SK-N-SH treated with all-trans-retinoic acid at 6 μM for 48 hours (cell line): ENCODE results near the gene FNDC4.

ENCODE experiments used
- ATAC-seq: fragments of 200-7000 bp; cut with Tn5 transposase; 3 replicates; pipeline ENCODE4 v1.9.1; 2020; ENCODE audit warnings: mild to moderate bottlenecking, moderate library complexity
- ARNTL ChIP-seq: fragments of 450-650 bp; formaldehyde crosslinking; IDR thresholded peaks from 2 replicates; pipeline ENCODE4 v1.5.0; 2020; ENCODE audit warnings: low read depth, mild to moderate bottlenecking, moderate library complexity, borderline replicate concordance
- BACH2 ChIP-seq: fragments of 250-450 bp; sonication (Bioruptor Pico); IDR thresholded peaks from 2 replicates; pipeline ENCODE4 v1.9.0; 2021; ENCODE audit warnings: mild to moderate bottlenecking, borderline replicate concordance
- CSDC2 ChIP-seq: fragments of 250-450 bp; sonication (Bioruptor Pico); IDR thresholded peaks from 2 replicates; pipeline ENCODE4 v1.5.0; 2020; ENCODE audit warnings: mild to moderate bottlenecking, moderate library complexity
- ESRRG ChIP-seq: fragments of 250-450 bp; sonication (Bioruptor Pico); IDR thresholded peaks from 2 replicates; pipeline ENCODE4 v1.6.1; 2021; ENCODE audit warnings: mild to moderate bottlenecking
- GLIS3 ChIP-seq: fragments of 250-450 bp; sonication (Bioruptor Pico); IDR thresholded peaks from 2 replicates; pipeline ENCODE4 v1.5.0; 2020; ENCODE audit warnings: mild to moderate bottlenecking, moderate library complexity
- OSR1 ChIP-seq: fragments of 250-450 bp; sonication (Bioruptor Pico); IDR thresholded peaks from 2 replicates; pipeline ENCODE4 v1.8.0; 2022; ENCODE audit warnings: moderate library complexity, mild to moderate bottlenecking, inconsistent platforms
- PPARA ChIP-seq: fragments of 250-450 bp; sonication (Bioruptor Pico); IDR thresholded peaks from 2 replicates; pipeline ENCODE4 v1.5.0; 2020; ENCODE audit warnings: mild to moderate bottlenecking, borderline replicate concordance
- RARB ChIP-seq: fragments of 250-450 bp; sonication (Bioruptor Pico); IDR thresholded peaks from 2 replicates; pipeline ENCODE4 v1.8.0; 2021; ENCODE audit warnings: mild to moderate bottlenecking, moderate library complexity
- SNAI2 ChIP-seq: fragments of 250-450 bp; sonication (Bioruptor Pico); IDR thresholded peaks from 2 replicates; pipeline ENCODE4 v1.5.0; 2020; ENCODE audit warnings: mild to moderate bottlenecking, moderate library complexity
- TCF4 ChIP-seq: fragments of 250-450 bp; sonication (Bioruptor Pico); IDR thresholded peaks from 2 replicates; pipeline ENCODE4 v1.8.0; 2021; ENCODE audit warnings: mild to moderate bottlenecking, moderate library complexity, borderline replicate concordance
- TOX ChIP-seq: fragments of 250-450 bp; sonication (Bioruptor Pico); IDR thresholded peaks from 2 replicates; pipeline ENCODE4 v1.8.0; 2021; ENCODE audit warnings: mild to moderate bottlenecking, moderate library complexity, borderline replicate concordance
- ZC3H10 ChIP-seq: fragments of 250-450 bp; sonication (Bioruptor Pico); IDR thresholded peaks from 2 replicates; pipeline ENCODE4 v1.5.1; 2021; ENCODE audit warnings: mild to moderate bottlenecking, moderate library complexity
- ZFP3 ChIP-seq: fragments of 250-450 bp; sonication (Bioruptor Pico); IDR thresholded peaks from 2 replicates; pipeline ENCODE4 v1.5.0; 2020; ENCODE audit warnings: mild to moderate bottlenecking, moderate library complexity
- ZFP30 ChIP-seq: fragments of 450-650 bp; formaldehyde crosslinking; IDR thresholded peaks from 2 replicates; pipeline ENCODE4 v1.5.0; 2022; ENCODE audit warnings: mild to moderate bottlenecking, moderate library complexity
- ZNF565 ChIP-seq: fragments of 450-650 bp; formaldehyde crosslinking; conservative IDR thresholded peaks from 2 replicates; pipeline ENCODE4 v1.5.0; 2020; ENCODE audit warnings: low read depth, mild to moderate bottlenecking, moderate library complexity
- ZNF70 ChIP-seq: fragments of 450-650 bp; formaldehyde crosslinking; IDR thresholded peaks from 2 replicates; pipeline ENCODE4 v1.5.0; 2020; ENCODE audit warnings: mild to moderate bottlenecking, moderate library complexity
- ZNF8 ChIP-seq: fragments of 450-650 bp; formaldehyde crosslinking; IDR thresholded peaks from 2 replicates; pipeline ENCODE4 v1.5.0; 2020; ENCODE audit warnings: mild to moderate bottlenecking, moderate library complexity
- TF ChIP-seq, protein P1 (sequence below): fragments of 250-450 bp; sonication (Bioruptor Pico); IDR thresholded peaks from 2 replicates; pipeline ENCODE4 v1.8.0; 2021; ENCODE audit warnings: low read depth, mild to moderate bottlenecking, moderate library complexity, borderline replicate concordance
- TF ChIP-seq, protein P2 (sequence below): fragments of 250-450 bp; sonication (Bioruptor Pico); IDR thresholded peaks from 2 replicates; pipeline ENCODE4 v1.5.1; 2020; ENCODE audit warnings: low read depth, mild to moderate bottlenecking, moderate library complexity
- TF ChIP-seq, protein P3 (sequence below): fragments of 250-450 bp; sonication (Bioruptor Pico); IDR thresholded peaks from 2 replicates; pipeline ENCODE4 v1.8.0; 2020; ENCODE audit warnings: mild to moderate bottlenecking, moderate library complexity, borderline replicate concordance
- TF ChIP-seq, protein P4 (sequence below): fragments of 250-450 bp; sonication (Bioruptor Pico); IDR thresholded peaks from 2 replicates; pipeline ENCODE4 v1.5.0; 2020; ENCODE audit warnings: mild to moderate bottlenecking, moderate library complexity

The FNDC4 gene

DNA sequence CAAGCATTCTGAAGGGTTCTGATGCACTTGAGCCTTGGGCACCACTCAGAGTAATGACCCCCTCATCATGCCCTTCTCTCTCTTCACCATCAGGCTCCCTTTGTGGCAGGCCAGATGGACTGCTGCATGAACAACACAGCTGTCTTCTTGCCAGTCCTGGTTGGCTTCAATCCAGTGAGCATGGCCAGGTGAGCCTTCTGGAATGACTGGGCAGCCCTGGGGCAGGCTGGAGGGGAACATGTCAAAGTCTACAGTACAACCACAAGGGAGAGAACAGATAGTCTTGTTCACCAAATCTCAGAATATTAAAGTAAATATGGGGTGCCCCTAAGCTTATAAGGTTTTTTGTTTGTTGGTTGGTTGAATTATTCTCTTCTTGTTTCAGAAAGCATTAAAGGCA lies 6.0 kb upstream of the FNDC4 start:
- no peak for ATAC-seq
- TF ChIP-seq CSDC2 (CRISPR knock-in tag) (no peak), BACH2 (CRISPR knock-in tag) (no peak), ZNF70 (CRISPR knock-in tag) (no peak), ARNTL (CRISPR knock-in tag) (no peak), OSR1 (CRISPR knock-in tag) (no peak)
- TF ChIP-seq, protein P1, sequence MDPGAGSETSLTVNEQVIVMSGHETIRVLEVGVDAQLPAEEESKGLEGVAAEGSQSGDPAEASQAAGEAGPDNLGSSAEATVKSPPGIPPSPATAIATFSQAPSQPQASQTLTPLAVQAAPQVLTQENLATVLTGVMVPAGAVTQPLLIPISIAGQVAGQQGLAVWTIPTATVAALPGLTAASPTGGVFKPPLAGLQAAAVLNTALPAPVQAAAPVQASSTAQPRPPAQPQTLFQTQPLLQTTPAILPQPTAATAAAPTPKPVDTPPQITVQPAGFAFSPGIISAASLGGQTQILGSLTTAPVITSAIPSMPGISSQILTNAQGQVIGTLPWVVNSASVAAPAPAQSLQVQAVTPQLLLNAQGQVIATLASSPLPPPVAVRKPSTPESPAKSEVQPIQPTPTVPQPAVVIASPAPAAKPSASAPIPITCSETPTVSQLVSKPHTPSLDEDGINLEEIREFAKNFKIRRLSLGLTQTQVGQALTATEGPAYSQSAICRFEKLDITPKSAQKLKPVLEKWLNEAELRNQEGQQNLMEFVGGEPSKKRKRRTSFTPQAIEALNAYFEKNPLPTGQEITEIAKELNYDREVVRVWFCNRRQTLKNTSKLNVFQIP = no peak
- TF ChIP-seq, all 23 proteins: peak for 0

DNA sequence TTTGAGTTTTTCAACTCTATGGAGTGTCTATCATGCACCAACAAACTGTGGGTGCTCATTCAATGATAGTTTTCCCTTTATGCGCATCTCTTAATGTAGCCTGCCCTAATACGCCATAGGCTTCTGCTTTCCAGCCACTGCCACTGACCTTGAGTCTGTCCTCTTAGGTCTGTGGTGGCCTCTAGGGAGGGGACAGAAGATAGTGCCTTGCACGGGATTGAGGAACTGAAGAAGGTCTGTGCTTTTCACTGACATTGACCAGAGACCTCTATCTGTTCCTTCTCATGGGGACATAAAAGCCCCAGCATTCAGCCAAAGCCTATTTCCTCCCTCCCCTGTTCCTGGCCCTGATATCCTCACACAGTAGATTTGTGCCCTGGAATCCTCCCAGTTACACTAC lies 4.0 kb upstream of the FNDC4 start:
- TF ChIP-seq, protein P2, sequence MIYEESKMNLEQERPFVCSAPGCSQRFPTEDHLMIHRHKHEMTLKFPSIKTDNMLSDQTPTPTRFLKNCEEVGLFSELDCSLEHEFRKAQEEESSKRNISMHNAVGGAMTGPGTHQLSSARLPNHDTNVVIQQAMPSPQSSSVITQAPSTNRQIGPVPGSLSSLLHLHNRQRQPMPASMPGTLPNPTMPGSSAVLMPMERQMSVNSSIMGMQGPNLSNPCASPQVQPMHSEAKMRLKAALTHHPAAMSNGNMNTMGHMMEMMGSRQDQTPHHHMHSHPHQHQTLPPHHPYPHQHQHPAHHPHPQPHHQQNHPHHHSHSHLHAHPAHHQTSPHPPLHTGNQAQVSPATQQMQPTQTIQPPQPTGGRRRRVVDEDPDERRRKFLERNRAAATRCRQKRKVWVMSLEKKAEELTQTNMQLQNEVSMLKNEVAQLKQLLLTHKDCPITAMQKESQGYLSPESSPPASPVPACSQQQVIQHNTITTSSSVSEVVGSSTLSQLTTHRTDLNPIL (CRISPR knock-in tag) = no peak
- TF ChIP-seq TCF4 (CRISPR knock-in tag) = no peak
- TF ChIP-seq PPARA = no peak
- no peak for TF ChIP-seq ZNF8
- ATAC-seq = no peak

DNA sequence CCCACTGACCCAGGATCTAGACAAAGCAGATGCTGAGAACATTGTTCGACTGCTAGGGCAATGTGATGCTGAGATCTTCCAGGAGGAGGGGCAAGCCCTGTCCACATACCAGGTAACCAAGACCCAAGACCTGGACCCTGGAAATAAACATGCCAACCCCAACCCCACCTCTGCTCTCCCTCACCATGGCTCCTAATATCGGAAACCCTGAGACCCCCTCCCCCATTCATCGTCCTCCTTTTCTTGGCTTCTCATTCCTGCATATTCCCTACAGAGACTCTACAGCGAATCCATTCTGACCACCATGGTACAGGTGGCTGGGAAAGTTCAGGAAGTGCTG lies 2.3 kb upstream of the FNDC4 start:
- ATAC-seq = no peak
- no peak for TF ChIP-seq ZFP3 (CRISPR knock-in tag)
- TF ChIP-seq, protein P2 (CRISPR knock-in tag) = no peak
- TF ChIP-seq GLIS3 (CRISPR knock-in tag) = no peak
- no peak for TF ChIP-seq ZFP30 (CRISPR knock-in tag)
- TF ChIP-seq ZNF70 (CRISPR knock-in tag) = no peak
- no peak for TF ChIP-seq ZNF565 (CRISPR knock-in tag)
- TF ChIP-seq PPARA = no peak
- TF ChIP-seq, protein P3, sequence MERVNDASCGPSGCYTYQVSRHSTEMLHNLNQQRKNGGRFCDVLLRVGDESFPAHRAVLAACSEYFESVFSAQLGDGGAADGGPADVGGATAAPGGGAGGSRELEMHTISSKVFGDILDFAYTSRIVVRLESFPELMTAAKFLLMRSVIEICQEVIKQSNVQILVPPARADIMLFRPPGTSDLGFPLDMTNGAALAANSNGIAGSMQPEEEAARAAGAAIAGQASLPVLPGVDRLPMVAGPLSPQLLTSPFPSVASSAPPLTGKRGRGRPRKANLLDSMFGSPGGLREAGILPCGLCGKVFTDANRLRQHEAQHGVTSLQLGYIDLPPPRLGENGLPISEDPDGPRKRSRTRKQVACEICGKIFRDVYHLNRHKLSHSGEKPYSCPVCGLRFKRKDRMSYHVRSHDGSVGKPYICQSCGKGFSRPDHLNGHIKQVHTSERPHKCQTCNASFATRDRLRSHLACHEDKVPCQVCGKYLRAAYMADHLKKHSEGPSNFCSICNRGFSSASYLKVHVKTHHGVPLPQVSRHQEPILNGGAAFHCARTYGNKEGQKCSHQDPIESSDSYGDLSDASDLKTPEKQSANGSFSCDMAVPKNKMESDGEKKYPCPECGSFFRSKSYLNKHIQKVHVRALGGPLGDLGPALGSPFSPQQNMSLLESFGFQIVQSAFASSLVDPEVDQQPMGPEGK (CRISPR knock-in tag) = no peak
- no peak for TF ChIP-seq ESRRG
- no peak for TF ChIP-seq ZC3H10 (CRISPR knock-in tag)
- no peak for TF ChIP-seq ARNTL (CRISPR knock-in tag)
- TF ChIP-seq CSDC2 (CRISPR knock-in tag) = no peak
- TF ChIP-seq OSR1 (CRISPR knock-in tag) = no peak
- no peak for TF ChIP-seq RARB (CRISPR knock-in tag)
- TF ChIP-seq TOX (CRISPR knock-in tag) = no peak
- TF ChIP-seq, protein P1 = no peak

DNA sequence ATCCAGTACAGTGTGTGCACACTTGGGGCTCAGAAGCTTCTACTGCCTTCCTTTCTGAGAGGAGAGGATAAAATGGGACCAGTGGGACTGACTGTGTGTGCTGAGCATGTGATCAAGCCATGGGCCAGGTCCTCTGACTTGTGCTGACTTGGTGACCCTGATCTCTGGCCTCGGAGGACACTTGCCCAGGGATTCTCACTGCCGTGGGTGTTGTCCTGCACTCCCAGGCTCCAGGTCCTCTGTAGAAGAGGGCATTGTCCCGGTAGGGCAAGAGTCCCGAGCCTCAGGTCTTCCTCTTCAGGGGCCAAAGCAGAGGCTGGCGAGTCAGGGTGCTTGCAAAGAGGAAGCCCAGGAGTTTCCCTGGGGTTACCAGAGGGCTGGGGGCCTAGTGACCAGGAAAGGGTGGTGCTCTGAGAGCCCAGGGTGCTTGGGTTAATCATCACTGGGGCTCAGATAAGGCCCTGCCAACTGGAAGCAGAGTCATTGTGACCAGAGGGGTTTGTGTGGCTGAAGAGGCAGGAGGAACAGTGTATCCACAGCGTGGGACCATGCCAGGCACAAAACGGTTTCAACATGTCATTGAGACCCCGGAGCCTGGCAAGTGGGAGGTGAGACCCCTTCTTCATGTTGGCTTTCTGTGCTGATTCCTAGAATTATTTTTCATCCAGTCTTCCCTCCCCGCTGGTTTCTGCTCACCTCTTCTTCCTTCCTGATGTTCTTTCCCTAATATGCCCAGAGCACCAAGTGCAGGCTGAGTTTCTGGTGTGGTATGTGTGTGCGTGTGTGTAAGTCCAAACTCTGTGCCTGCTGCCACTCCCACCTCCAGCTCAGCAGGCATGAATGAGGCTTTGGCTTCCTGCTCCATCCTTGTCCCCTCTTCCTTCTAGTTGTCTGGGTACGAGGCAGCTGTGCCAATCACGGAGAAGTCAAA lies 1.6 kb upstream of the FNDC4 start, which contains the start of gene GCKR:
TSS of gene GCKR (plus strand) at position 483 of the 931 bp plus-strand sequence. CDS start at position 549, 66 bp downstream.
- TF ChIP-seq TCF4 (CRISPR knock-in tag) (no peak), SNAI2 (CRISPR knock-in tag) (no peak), GLIS3 (CRISPR knock-in tag) (no peak), ZFP3 (CRISPR knock-in tag) (no peak), ZC3H10 (CRISPR knock-in tag) (no peak), ZNF70 (CRISPR knock-in tag) (no peak)
- TF ChIP-seq, protein P4, sequence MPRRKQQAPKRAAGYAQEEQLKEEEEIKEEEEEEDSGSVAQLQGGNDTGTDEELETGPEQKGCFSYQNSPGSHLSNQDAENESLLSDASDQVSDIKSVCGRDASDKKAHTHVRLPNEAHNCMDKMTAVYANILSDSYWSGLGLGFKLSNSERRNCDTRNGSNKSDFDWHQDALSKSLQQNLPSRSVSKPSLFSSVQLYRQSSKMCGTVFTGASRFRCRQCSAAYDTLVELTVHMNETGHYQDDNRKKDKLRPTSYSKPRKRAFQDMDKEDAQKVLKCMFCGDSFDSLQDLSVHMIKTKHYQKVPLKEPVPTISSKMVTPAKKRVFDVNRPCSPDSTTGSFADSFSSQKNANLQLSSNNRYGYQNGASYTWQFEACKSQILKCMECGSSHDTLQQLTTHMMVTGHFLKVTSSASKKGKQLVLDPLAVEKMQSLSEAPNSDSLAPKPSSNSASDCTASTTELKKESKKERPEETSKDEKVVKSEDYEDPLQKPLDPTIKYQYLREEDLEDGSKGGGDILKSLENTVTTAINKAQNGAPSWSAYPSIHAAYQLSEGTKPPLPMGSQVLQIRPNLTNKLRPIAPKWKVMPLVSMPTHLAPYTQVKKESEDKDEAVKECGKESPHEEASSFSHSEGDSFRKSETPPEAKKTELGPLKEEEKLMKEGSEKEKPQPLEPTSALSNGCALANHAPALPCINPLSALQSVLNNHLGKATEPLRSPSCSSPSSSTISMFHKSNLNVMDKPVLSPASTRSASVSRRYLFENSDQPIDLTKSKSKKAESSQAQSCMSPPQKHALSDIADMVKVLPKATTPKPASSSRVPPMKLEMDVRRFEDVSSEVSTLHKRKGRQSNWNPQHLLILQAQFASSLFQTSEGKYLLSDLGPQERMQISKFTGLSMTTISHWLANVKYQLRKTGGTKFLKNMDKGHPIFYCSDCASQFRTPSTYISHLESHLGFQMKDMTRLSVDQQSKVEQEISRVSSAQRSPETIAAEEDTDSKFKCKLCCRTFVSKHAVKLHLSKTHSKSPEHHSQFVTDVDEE = no peak
- TF ChIP-seq, protein P1 = no peak
- ATAC-seq = no peak
